Erythroblast (primary cell): ENCODE measurements around the gene OXSR1.

Experiments
- GATA1 ChIP-seq: IDR thresholded peaks from 2 replicates; pipeline ENCODE4 v1.6.1; 2011; ENCODE audit warnings: low read depth, mild to moderate bottlenecking, control low read depth, low read length, moderate library complexity
- POLR2A ChIP-seq: IDR thresholded peaks from 2 replicates; pipeline ENCODE4 v1.6.1; 2011; ENCODE audit warnings: mild to moderate bottlenecking, low read length

GRCh38 chr3:38222032-38222634 is 56.8 kb downstream of the OXSR1 start:
- TF ChIP-seq POLR2A (no peak), GATA1 (no peak)
